Measurements from ENCODE around the gene EI24.

EI24 gene

DNA sequence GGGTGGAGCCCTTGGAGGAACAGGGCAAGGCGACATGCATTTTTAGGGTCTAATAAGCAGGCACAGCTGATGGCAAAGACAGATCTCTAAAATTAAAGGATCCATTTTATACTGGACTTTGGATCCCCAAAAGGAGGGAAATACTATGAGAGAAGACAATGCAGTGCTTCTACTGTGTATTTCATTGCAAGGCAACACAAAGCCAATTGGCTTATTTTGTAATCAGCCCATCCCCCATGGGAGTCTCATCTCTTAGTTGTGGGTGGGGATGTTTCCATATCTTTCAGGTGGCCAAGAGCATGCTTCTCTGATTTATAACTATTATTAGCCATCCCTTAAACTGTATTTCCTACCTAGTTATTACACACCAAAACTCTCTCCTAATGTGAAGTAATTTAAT is 18.5 kb upstream of the EI24 start:
- Histone ChIP-seq H3K27ac (ENCODE audit: low read depth, low read length) (no peak overlapping the region), H3K4me3 (ENCODE audit: insufficient read depth, low read length, poor library complexity, severe bottlenecking) (no peak overlapping the region), H3K9me2 (replicated peaks; ENCODE audit: insufficient read depth, low read length) (no peaks in the 10 kb centered on the region), H3K4me2 (ENCODE audit: low read depth, low read length, poor library complexity, severe bottlenecking) (no peak overlapping the region), H3K36me3 (ENCODE audit: low read length) (no peaks in the 10 kb centered on the region), H2AFZ (ENCODE audit: low read depth, low read length, severe bottlenecking) (no peak overlapping the region), H3K79me2 (ENCODE audit: insufficient read depth, low read length) (no peaks in the 10 kb centered on the region), H3K9ac (ENCODE audit: low read length) (no peak overlapping the region), H3K27me3 (ENCODE audit: low read length) (no peaks in the 10 kb centered on the region), H3F3A (ENCODE audit: insufficient read depth) (no peaks in the 10 kb centered on the region), H3K9me3 (ENCODE audit: insufficient read depth, low read length) (peaks cover 10% of the 10 kb centered on the region; the same call in 1 of the 2 replicates), H4K20me1 (ENCODE audit: low read depth, low read length) (no peaks in the 10 kb centered on the region)
- TF ChIP-seq EZH2phosphoT487 (conservative IDR thresholded peaks at IDR 0.05; ENCODE audit: low read length) = no peak
- TF ChIP-seq, protein P1, sequence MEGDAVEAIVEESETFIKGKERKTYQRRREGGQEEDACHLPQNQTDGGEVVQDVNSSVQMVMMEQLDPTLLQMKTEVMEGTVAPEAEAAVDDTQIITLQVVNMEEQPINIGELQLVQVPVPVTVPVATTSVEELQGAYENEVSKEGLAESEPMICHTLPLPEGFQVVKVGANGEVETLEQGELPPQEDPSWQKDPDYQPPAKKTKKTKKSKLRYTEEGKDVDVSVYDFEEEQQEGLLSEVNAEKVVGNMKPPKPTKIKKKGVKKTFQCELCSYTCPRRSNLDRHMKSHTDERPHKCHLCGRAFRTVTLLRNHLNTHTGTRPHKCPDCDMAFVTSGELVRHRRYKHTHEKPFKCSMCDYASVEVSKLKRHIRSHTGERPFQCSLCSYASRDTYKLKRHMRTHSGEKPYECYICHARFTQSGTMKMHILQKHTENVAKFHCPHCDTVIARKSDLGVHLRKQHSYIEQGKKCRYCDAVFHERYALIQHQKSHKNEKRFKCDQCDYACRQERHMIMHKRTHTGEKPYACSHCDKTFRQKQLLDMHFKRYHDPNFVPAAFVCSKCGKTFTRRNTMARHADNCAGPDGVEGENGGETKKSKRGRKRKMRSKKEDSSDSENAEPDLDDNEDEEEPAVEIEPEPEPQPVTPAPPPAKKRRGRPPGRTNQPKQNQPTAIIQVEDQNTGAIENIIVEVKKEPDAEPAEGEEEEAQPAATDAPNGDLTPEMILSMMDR (IDR thresholded peaks at IDR 0.05; ENCODE audit: insufficient read depth, low read length, poor library complexity, severe bottlenecking) = no peak

DNA sequence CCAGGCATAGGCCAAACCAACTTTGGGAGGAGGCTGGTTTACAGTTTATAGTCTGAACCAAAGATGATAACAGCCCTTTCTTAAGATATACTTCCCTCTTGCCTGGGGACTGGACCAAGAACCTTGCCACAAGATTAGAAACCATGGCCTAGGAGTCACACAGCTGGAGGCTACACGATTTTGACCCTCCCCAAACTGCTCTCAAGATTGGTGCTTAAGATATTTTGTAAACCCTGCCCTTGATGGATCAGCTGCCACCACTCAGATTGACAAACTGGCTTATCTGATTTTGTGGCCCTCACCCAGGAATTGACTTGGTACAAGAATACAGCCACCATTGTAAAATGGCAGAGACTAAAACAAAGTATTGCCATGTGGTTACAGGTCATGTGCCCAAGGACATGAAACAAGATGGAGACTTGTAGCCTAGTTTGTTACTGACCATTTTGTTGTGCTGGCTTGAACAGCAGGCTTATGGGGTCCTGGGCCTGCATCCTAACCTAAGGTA is 17.4 kb upstream of the EI24 start:
- no peak overlapping the region for H3K9ac ChIP-seq (ENCODE audit: low read length)

DNA sequence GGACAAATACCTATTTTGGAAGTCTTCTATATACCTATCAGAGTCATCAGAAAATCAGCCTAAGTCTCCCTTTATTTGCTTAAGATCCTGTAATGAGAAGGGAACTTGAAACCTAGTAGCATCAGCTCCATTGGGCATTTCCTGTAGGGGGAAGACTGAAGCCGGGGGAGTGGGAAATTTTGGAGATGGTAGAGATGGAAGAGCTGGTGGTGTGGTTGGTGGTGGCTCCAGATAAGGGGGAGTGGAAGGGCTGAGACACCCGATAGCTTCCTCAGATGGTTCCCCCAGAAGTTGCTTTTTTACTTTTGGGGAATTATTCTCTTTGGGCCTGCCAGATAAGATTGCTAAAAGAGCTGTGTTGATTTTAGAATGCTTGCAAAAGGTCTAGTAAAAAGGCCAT is 16.4 kb upstream of the EI24 start:
- H2AFZ ChIP-seq (ENCODE audit: low read depth, low read length, severe bottlenecking) = no peak overlapping the region
- H4K20me1 ChIP-seq (ENCODE audit: low read depth, low read length) = no peaks in the 10 kb centered on the region
- no peaks in the 10 kb centered on the region for H3K27me3 ChIP-seq (ENCODE audit: low read length)
- no peak overlapping the region for H3K4me2 ChIP-seq (ENCODE audit: low read depth, low read length, poor library complexity, severe bottlenecking)
- no peaks in the 10 kb centered on the region for H3K36me3 ChIP-seq (ENCODE audit: low read length)
- no peaks in the 10 kb centered on the region for H3F3A ChIP-seq (ENCODE audit: insufficient read depth)
- TF ChIP-seq, protein P1 (IDR thresholded peaks at IDR 0.05; ENCODE audit: insufficient read depth, low read length, poor library complexity, severe bottlenecking) = no peak
- no peak overlapping the region for H3K9ac ChIP-seq (ENCODE audit: low read length)
- H3K4me3 ChIP-seq (ENCODE audit: insufficient read depth, low read length, poor library complexity, severe bottlenecking) = no peak overlapping the region
- no peaks in the 10 kb centered on the region for H3K9me2 ChIP-seq (replicated peaks; ENCODE audit: insufficient read depth, low read length)
- H3K79me2 ChIP-seq (ENCODE audit: insufficient read depth, low read length) = no peaks in the 10 kb centered on the region
- peaks cover 10% of the 10 kb centered on the region; the same call in 1 of the 2 replicates for H3K9me3 ChIP-seq (ENCODE audit: insufficient read depth, low read length)
- H3K27ac ChIP-seq (ENCODE audit: low read depth, low read length) = no peak overlapping the region

More for the DNA sequence above, 17.4 kb upstream of the EI24 start:
- Histone ChIP-seq H3K36me3 (ENCODE audit: low read length) (no peaks in the 10 kb centered on the region), H3K4me3 (ENCODE audit: insufficient read depth, low read length, poor library complexity, severe bottlenecking) (no peak overlapping the region), H3F3A (ENCODE audit: insufficient read depth) (no peaks in the 10 kb centered on the region), H4K20me1 (ENCODE audit: low read depth, low read length) (no peaks in the 10 kb centered on the region), H3K27ac (ENCODE audit: low read depth, low read length) (no peak overlapping the region), H3K9me3 (ENCODE audit: insufficient read depth, low read length) (peaks cover 10% of the 10 kb centered on the region; the same call in 1 of the 2 replicates), H3K79me2 (ENCODE audit: insufficient read depth, low read length) (no peaks in the 10 kb centered on the region), H3K27me3 (ENCODE audit: low read length) (no peaks in the 10 kb centered on the region), H3K9me2 (replicated peaks; ENCODE audit: insufficient read depth, low read length) (no peaks in the 10 kb centered on the region), H3K4me2 (ENCODE audit: low read depth, low read length, poor library complexity, severe bottlenecking) (no peak overlapping the region), H2AFZ (ENCODE audit: low read depth, low read length, severe bottlenecking) (no peak overlapping the region)
- TF ChIP-seq, protein P1 (IDR thresholded peaks at IDR 0.05; ENCODE audit: insufficient read depth, low read length, poor library complexity, severe bottlenecking) = no peak
- TF ChIP-seq EZH2phosphoT487 (conservative IDR thresholded peaks at IDR 0.05; ENCODE audit: low read length) = no peak
